Keratinocyte (primary cell): ENCODE results near the gene GPC5. TPM values are rescaled to one million over a fixed set of nuclear protein-coding genes. Genes with fewer than 3 reads are reported as not detected.

ENCODE experiments used
- DNase-seq: peaks from one replicate; pipeline ENCODE4 v3.0.0-alpha.2; 2011; ENCODE audit warnings: low read depth, missing footprints, low spot score
- FAIRE-seq: peaks from 2 replicates; lab custom pipeline; 2011; peaks lifted over from hg19 to GRCh38; lab: Jason Lieb, UNC
- H2AFZ ChIP-seq: 2 replicates; pipeline ENCODE4 v1.6.0; 2012; ENCODE audit warnings: low read length, control low read depth, inconsistent platforms; ENCODE audit not compliant: control insufficient read depth
- H3K27ac ChIP-seq: 2 replicates; pipeline ENCODE4 v1.5.1; 2011; ENCODE audit warnings: low read length; ENCODE audit not compliant: control insufficient read depth, insufficient read depth
- H3K27me3 ChIP-seq: 3 replicates; pipeline ENCODE4 v1.6.0; 2011; ENCODE audit warnings: low read length; ENCODE audit not compliant: control insufficient read depth, insufficient read depth; ENCODE audit errors: extremely low read depth
- H3K36me3 ChIP-seq, 2 experiments: 2 replicates in 1 of 2; 3 replicates in 1 of 2; pipeline ENCODE4 v1.5.1; 2011; ENCODE audit warnings: low read length in 2 of 2, mild to moderate bottlenecking in 1 of 2; ENCODE audit not compliant: control insufficient read depth in 2 of 2, insufficient read depth in 2 of 2; ENCODE audit errors: extremely low read depth in 1 of 2
- H3K4me1 ChIP-seq: 3 replicates; pipeline ENCODE4 v1.5.1; 2011; ENCODE audit warnings: low read length; ENCODE audit not compliant: control insufficient read depth, insufficient read depth; ENCODE audit errors: extremely low read depth
- H3K4me2 ChIP-seq: 3 replicates; pipeline ENCODE4 v1.6.0; 2011; ENCODE audit warnings: low read depth, low read length; ENCODE audit not compliant: control insufficient read depth, insufficient read depth; ENCODE audit errors: extremely low read depth
- H3K4me3 ChIP-seq, 3 experiments: fragments of 200-600 bp in 1 of 3; sonication (generic) in 1 of 3; 2 replicates in 2 of 3; 3 replicates in 1 of 3; pipeline ENCODE4 v1.5.1; 2011 to 2016; ENCODE audit warnings: low read length in 3 of 3, mild to moderate bottlenecking in 3 of 3, control low read depth in 2 of 3, inconsistent platforms in 1 of 3, low read depth in 1 of 3, mixed read lengths in 1 of 3, mixed run types in 1 of 3, moderate library complexity in 1 of 3; ENCODE audit not compliant: control insufficient read depth in 2 of 3, insufficient read depth in 2 of 3; ENCODE audit errors: extremely low read depth in 1 of 3
- H3K79me2 ChIP-seq: 2 replicates; pipeline ENCODE4 v1.6.0; 2012; ENCODE audit warnings: low read length; ENCODE audit not compliant: control insufficient read depth, insufficient read depth
- H3K9ac ChIP-seq: 3 replicates; pipeline ENCODE4 v1.6.0; 2011; ENCODE audit warnings: low read length; ENCODE audit not compliant: control insufficient read depth, insufficient read depth; ENCODE audit errors: extremely low read depth
- H3K9me1 ChIP-seq: 3 replicates; pipeline ENCODE4 v1.6.0; 2011; ENCODE audit warnings: low read length; ENCODE audit not compliant: control insufficient read depth, insufficient read depth; ENCODE audit errors: extremely low read depth
- H3K9me3 ChIP-seq: 2 replicates; pipeline ENCODE4 v1.5.1; 2012; ENCODE audit warnings: low read depth, low read length; ENCODE audit not compliant: control insufficient read depth
- H4K20me1 ChIP-seq: 3 replicates; pipeline ENCODE4 v1.6.0; 2011; ENCODE audit warnings: low read length; ENCODE audit not compliant: control insufficient read depth, insufficient read depth; ENCODE audit errors: extremely low read depth
- EZH2 ChIP-seq: IDR thresholded peaks from one replicate; pipeline ENCODE4 v1.6.1; 2012; ENCODE audit warnings: inconsistent platforms, mild to moderate bottlenecking, low read length, moderate library complexity
- dilution Hi-C: fragments of 300-500 bp; cut with MboI; formaldehyde crosslinking; loops from one replicate; pipeline ENCODE4 v1.7.0; 2020; ENCODE audit warnings: low sequenced_read_pairs; ENCODE audit not compliant: extremely low pct_ligation_motif_present
- polyA plus RNA-seq, 5 experiments: library from polyadenylated mRNA; depleted of rRNA in 3 of 5; stranded (reverse) in 3 of 5; stranded (forward) in 1 of 5; unstranded in 1 of 5; fragments of >200 nt; gene quantifications; 1 replicate in 1 of 5; 2 replicates in 3 of 5; 3 replicates in 1 of 5; pipeline versions ENCODE4 v1.2.1 to v1.2.3, GENCODE V29; 2011 to 2012; ENCODE audit warnings: missing spikeins in 2 of 5, low read depth in 1 of 5, low replicate concordance in 1 of 5
- TF ChIP-seq, protein P1 (sequence below), 3 experiments: IDR thresholded peaks in 1 of 3; conservative IDR thresholded peaks in 1 of 3; optimal IDR thresholded peaks in 1 of 3; 2 replicates in 2 of 3; 3 replicates in 1 of 3; pipeline versions ENCODE3 to v1.5.1; 2011; ENCODE audit warnings: low read length in 3 of 3, mild to moderate bottlenecking in 3 of 3, moderate library complexity in 2 of 3, control low read depth in 1 of 3, inconsistent platforms in 1 of 3; ENCODE audit not compliant: insufficient read depth in 2 of 3; ENCODE audit errors: extremely low read depth in 1 of 3

The GPC5 gene
- polyA plus RNA-seq, 1 donor (not counting 4 experiments of a cell fraction or from before 2014, with no cell fraction given), result 0.10 TPM

DNA sequence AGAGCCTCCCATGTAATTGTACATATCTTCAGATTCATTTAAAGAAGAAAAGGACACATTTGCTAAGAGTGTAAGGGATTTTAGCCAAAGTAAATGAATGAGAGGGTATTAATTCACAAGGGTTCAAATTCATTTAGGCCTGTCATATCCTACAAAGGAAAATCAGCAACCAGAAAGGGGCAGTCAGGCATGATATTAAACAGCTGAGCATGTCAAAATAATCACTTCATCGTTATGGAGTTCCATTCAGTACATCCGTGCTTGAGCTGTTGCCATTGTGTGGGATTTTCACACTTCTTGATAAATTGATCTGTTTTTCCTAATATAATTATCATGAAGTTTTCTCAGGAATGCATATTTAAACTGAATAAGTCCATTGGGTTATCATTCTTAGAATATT is 567.1 kb downstream of the GPC5 start:
- TF ChIP-seq EZH2, result no peak
- TF ChIP-seq, protein P1, sequence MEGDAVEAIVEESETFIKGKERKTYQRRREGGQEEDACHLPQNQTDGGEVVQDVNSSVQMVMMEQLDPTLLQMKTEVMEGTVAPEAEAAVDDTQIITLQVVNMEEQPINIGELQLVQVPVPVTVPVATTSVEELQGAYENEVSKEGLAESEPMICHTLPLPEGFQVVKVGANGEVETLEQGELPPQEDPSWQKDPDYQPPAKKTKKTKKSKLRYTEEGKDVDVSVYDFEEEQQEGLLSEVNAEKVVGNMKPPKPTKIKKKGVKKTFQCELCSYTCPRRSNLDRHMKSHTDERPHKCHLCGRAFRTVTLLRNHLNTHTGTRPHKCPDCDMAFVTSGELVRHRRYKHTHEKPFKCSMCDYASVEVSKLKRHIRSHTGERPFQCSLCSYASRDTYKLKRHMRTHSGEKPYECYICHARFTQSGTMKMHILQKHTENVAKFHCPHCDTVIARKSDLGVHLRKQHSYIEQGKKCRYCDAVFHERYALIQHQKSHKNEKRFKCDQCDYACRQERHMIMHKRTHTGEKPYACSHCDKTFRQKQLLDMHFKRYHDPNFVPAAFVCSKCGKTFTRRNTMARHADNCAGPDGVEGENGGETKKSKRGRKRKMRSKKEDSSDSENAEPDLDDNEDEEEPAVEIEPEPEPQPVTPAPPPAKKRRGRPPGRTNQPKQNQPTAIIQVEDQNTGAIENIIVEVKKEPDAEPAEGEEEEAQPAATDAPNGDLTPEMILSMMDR (optimal IDR thresholded peaks at IDR 0.05 in 1 of 3, IDR thresholded peaks at IDR 0.05 in 1 of 3, conservative IDR thresholded peaks at IDR 0.05 in 1 of 3; ENCODE audit: extremely low read depth in 1 of 3, insufficient read depth in 2 of 3, low read length in 3 of 3), result no peak
- H3K36me3 ChIP-seq, result no peaks in the 10 kb centered on the region
- dilution Hi-C loops, result no loop called here
- DNase-seq (no peak), FAIRE-seq (no peak)
- no peaks in the 10 kb centered on the region for H3K79me2 ChIP-seq
- H3K9ac ChIP-seq, result no peak overlapping the region
- H3K4me3 ChIP-seq, result no peak overlapping the region
- H3K4me1 ChIP-seq, result no peaks in the 10 kb centered on the region
- H2AFZ ChIP-seq, result no peak overlapping the region
- H3K9me1 ChIP-seq, result no peaks in the 10 kb centered on the region
- no peak overlapping the region for H3K4me2 ChIP-seq
- no peaks in the 10 kb centered on the region for H3K27me3 ChIP-seq
- no peak overlapping the region for H3K27ac ChIP-seq
- no peaks in the 10 kb centered on the region for H4K20me1 ChIP-seq
- H3K9me3 ChIP-seq, result no peaks in the 10 kb centered on the region

GRCh38 chr13:91978571-91978970 is 580.1 kb downstream of the GPC5 start:
- H3K4me2 ChIP-seq, result no peak overlapping the region
- no peaks in the 10 kb centered on the region for H3K9me3 ChIP-seq
- no peak overlapping the region for H3K27ac ChIP-seq
- no peaks in the 10 kb centered on the region for H3K4me1 ChIP-seq
- H2AFZ ChIP-seq, result no peak overlapping the region
- TF ChIP-seq, protein P1 (optimal IDR thresholded peaks at IDR 0.05 in 1 of 3, IDR thresholded peaks at IDR 0.05 in 1 of 3, conservative IDR thresholded peaks at IDR 0.05 in 1 of 3; ENCODE audit: extremely low read depth in 1 of 3, insufficient read depth in 2 of 3, low read length in 3 of 3), result no peak
- TF ChIP-seq EZH2, result no peak
- no peaks in the 10 kb centered on the region for H4K20me1 ChIP-seq
- no peaks in the 10 kb centered on the region for H3K9me1 ChIP-seq
- no peak overlapping the region for H3K4me3 ChIP-seq
- H3K9ac ChIP-seq, result no peak overlapping the region
- no peaks in the 10 kb centered on the region for H3K27me3 ChIP-seq
- dilution Hi-C loops, result no loop called here
- DNase-seq (no peak), FAIRE-seq (no peak)
- H3K36me3 ChIP-seq, result no peaks in the 10 kb centered on the region
- H3K79me2 ChIP-seq, result no peaks in the 10 kb centered on the region
